Non-pigmented ciliary epithelial cell (primary cell): ENCODE results near the gene FRMPD4.
"Not testable (repeated sequence)": the region's sequence is repeated elsewhere in the genome, so short reads cannot be mapped to it uniquely, and the experiment has no call there.

Source experiments
- DNase-seq: peaks from one replicate; pipeline ENCODE4 v3.0.0-alpha.2; 2010; ENCODE audit warnings: low read depth

Gene FRMPD4

DNA sequence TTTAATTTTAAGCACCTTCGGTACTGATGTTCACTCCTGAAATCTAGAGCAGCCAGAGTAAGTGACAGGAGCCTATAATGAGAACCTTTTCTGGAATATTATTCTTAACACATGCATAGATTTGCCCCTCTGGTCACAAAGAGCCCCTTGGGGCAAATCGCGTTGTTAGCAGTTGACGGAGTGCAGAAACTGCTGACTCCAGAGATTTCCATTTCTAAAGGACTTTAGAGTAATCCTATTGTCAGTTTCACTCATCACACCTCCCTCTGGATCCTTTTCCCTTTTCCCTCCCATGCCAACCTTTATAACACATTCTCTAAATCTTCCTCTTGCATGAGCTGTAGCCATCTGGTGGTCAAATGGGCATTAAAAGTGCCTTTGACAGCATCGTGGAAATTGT lies 388.0 kb downstream of the FRMPD4 start:
- DNase-seq, result no peak

DNA sequence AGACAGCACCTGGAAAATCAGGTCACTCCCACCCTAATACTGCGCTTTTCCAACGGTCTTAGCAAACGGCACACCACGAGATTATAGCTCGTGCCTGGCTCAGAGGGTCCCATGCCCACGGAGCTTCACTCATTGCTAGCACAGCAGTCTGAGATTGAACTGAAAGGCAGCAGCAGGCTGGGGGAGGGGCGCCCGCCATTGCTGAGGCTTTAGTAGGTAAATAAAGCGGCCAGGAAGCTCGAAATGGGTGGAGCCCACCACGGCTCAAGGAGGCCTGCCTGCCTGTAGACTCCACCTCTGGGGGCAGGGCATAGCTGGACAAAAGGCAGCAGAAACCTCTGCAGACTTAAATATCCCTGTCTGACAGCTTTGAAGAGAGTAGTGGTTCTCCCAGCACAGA lies 399.8 kb downstream of the FRMPD4 start:
- not testable (repeated sequence) for DNase-seq

DNA sequence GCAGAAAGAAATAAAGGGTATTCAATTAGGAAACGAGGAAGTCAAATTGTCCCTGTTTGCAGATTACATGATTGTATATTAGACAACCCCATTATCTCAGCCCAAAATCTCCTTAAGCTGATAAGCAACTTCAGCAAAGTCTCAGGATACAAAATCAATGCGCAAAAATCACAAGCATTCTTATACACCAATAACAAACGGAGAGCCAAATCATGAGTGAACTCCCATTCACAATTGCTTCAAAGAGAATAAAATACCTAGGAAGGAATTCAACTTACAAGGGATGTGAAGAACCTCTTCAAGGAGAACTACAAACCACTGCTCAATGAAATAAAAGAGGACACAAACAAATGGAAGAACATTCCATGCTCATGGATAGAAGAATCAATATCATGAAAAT lies 404.0 kb downstream of the FRMPD4 start:
- DNase-seq, result not testable (repeated sequence)

DNA sequence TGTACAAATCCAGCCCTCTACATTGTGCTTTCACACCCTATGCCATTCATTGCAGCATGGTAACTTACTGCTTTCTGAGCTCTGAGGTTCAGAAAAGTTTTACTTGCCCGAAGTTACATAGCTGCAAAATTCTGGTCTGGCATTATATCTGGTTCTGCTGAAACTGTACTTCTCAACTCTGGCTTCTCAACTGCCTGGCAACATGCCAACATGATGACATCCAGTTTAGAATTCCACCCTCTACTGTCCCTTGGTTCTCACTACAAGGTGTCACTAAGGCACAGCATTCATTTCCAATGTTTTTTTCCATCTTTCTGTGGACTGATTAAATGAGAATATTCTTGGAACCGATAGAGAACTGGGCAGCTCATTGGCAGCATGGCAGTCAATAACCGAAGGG lies 410.1 kb downstream of the FRMPD4 start:
- DNase-seq, result no peak

DNA sequence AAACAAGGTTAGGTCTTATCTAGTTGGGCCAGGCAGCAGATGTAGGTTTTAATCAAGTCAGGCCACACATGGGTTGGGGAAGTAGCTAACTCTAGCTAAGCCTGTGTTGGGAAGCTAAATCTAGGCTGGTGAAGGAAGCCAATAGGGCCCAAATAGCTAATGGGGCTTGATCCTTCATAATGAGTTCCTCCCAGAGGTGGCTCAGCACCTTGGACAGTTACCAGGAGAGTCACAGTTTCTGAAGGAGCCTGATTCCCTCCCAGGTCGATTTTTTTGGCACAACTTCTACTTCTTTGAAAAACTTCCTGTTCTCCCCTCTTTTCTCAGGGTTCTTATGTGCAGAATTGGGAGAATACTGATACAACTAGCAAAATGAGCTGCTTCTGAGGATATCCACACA lies 410.5 kb downstream of the FRMPD4 start:
- no peak for DNase-seq

DNA sequence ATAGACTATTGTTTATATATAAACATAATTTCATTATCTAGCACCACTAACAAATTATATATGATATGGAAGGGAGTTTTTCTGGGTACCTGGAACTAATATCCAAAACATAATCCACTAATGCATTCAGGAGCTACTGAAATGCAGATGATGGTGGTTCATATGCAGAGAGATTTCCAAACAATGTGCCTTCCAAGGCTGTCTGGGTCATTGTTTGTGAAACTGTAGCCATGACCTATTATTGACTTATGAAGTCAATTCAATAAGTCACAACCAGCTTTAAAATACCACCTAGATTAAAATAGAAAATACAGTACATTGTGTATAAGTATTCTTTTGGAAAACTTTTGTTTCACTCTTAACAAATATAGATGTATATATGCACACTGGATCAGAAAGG lies 415.9 kb downstream of the FRMPD4 start:
- no peak for DNase-seq

DNA sequence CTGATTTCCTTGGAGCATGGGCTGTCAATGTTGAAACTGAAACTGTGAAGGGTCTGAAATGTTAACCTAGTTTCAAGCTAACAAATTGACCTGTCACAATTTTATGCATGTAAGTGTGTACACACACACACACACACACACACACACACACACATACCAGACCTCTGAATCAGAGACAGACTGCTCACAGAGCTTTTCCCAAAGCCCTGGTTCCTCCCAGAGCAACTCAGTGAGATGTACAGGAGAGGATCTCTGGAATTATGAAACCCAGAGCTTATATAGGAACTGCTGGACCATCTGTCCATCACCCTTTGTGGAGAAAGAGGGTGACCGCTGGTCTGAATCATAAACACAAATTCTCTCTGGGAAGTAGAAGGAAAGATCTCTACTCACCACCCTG lies 424.8 kb downstream of the FRMPD4 start:
- DNase-seq, result no peak

DNA sequence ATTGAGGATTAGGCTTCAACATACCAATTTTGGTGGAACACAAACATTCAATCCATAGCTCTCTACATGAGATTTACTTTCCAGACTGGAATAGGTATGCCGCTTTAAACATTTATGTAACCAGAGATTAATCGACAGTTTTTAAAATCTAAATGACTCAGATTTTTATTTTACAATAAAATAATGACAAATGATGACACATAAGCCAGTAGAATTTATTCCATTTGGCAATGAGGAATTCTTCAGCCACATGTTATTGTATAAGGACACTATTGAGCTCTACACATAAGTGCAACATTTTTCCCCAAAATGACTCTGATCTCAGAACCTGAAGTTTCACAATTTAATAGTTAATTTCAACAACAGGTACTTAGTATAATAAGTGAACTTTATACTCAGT lies 425.9 kb downstream of the FRMPD4 start:
- no peak for DNase-seq

DNA sequence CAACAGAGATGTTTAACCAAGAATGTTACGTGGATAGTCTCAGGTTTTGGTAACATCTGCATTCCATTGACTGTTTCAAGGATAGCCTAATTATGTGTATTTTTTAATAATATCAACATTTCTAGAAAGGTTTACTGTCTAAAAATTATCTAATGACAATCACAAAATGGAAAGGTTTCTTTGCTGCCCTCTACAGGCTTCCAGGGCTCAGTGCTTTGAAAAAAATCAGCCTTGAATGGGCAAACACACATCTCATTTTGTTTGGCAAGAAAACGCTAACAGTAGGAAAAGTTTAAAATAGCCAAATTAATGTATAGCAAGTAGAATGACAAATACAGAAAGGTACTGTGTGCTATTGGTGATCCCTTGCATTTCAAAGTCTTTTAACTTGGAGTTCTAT lies 429.6 kb downstream of the FRMPD4 start:
- no peak for DNase-seq

DNA sequence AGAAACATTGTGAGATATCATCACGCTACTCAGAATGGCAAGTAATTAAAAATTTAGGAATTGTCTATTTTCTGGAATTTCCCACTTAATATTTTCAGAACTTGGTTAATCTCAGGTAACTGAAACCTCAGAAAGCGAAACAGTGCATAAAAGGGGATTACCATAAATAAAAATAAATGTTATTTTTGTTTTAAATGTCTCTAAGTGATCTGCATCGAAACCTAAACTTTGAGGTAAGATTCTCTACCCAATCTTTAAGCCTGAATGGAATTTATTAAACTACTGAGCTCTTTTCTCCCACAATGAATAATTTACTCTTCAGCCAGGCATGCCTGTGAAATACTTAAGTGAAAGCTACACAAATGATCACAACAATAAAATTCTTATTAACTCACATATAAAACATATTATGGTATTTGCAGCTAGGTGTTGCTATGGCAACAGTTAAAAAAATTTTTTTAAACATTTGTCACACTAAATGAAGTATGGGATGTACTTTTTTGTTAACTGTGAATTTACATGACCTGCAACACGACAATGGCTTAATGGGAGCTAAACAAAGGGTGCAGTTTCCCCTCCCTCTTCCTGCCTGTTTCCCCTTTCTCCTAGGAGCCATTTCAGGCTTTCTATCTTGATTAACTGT lies 432.7 kb downstream of the FRMPD4 start:
- DNase-seq, result no peak

DNA sequence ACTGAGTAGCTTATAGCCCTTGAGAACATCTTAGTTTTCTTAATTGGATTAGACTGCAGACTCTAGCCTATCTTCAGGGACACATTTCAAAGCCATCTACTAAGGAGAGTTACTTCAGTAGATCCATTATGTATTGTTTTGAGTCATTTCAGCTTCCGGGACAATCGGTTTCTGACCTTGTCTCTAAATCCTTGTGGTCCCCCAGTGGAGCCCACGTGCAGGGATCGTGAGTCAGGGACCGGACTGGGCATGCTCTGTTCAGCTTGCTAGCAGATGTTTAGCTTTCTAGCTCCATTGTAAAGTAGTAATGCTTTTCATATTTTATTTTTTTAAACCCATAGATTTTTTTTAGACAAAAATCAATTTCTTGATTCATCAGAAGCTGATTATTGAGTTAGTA lies 441.0 kb downstream of the FRMPD4 start:
- DNase-seq, result no peak

DNA sequence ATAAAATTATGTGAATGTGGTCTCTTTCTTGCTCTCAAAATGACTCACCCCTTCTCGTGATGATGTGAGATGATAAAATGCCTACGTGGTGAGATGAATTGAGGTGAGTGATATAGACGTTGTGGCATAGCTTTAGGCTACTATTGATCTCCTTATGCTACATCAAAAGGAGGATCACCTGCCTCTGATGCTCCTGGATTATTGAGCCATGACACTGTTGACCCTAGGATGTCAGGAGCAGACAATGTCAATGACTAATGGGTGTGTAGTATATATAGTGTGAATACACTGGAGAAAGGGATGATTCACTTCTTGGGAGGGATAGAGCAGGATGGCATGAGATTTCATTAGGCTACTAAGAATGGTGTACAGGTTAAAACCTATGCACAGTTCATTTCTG lies 442.3 kb downstream of the FRMPD4 start:
- no peak for DNase-seq

DNA sequence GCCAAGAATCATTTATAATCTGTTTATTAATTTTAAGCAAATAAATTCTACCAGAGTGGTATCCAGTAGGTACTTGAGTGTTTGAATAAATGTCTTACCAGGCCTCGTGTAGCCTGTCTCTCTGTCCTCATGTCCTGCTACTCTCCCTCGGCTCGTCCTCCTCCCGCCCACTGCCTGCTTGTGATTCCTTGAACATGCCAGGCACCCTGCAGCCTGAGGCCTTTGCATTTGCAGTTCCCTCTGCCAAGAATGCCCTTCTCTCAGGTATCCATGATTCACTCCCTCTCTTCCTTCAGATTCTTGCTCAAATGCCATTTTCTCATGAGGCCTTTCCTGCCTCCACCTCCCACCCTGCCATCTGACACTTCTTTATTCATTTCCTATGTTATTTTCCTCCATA lies 443.3 kb downstream of the FRMPD4 start:
- DNase-seq, result no peak

DNA sequence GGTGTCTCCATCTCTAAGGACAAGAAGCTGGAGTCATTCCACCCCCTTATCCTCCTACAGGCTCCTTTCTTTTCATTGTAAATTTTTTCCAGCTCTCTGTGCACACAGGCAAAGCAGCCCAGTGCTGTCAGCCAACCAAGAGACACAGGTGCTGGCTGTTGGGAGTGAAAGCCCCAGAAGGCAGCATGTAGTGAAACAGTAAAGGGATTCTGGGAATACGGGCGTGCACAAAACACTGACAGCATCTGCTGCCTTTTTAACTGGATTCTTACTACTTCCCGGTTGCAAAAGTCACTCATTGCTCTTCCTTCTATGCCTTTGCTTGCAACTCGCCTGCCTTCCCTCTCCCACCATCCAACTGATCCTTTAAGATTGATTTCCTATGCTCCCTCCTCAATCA lies 444.4 kb downstream of the FRMPD4 start:
- DNase-seq, result no peak

DNA sequence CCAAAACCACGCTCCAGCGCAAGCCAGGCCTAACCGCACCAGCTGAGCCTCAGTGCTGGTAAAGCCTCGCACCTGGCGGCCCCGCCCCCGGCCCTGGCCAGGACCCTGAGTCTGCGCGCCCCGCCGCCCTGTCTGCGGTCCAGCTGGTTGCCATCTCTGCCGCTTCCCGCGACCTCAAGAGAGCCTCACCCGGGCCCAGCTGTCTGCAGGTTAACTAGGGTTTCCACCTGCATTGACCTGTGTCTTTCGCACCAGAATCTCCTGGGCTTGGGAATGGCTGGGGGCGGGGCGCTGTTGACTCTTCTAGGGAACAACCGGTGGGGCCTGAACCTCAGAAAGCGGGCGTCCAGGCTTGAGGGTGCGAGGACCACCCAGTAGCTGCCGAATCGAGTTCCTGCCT lies 445.3 kb downstream of the FRMPD4 start:
- DNase-seq, result no peak

DNA sequence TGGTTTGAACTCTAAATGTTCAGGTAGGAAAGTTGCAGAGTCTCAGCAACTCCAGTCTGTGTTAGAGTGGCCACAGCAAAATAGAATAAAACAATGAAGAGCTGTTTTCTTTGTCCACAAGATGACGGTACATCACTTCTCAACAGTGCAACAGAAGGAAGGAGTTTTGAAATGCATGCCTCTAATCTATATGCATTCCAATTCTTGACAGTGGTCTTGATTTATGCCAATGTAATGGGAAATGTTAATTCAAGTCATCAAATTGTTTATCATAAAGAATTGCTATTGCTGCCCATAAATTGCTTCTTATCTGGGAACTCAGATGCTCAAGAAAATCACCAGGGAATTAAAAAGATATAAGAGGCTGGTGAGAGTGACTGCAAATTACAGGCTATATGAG lies 457.4 kb downstream of the FRMPD4 start:
- DNase-seq, result no peak

DNA sequence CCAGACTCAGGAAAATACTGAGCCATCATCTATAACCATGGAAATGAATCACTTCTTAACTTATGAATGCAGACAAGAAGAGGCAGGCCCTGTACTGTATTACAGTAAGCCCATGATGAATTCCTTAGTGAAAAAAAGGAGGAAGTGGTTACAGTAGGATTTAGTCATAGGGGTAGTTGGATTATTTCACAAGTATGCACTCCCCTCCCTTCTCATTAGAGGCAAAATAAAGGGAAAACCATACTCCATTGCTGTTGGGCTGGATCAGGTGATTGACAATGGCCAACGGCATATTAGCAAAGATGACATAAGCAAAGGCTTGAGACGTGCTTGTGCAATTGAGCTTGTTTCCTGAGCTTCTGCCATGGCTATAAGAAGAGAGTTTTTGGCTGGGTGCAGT lies 471.8 kb downstream of the FRMPD4 start:
- peak; percentile 35 for DNase-seq

DNA sequence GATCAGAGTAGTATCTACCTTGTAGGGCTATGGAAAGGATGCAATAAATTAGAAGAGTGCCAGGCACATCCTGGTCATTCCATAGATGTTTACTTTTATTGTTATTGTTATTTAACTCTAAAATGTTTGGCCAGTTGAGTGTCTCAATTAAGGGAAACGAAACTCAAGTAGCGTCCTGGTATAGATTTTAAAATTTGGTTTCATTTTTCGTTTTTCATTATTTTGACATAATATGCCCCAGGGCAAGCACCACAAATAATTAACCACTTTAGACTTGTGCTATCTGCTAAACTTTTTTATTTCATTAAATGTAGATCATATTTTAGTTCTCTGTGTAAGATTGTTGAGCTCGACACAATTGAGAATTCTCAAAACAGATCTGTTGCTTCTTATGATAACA lies 473.2 kb downstream of the FRMPD4 start:
- no peak for DNase-seq

DNA sequence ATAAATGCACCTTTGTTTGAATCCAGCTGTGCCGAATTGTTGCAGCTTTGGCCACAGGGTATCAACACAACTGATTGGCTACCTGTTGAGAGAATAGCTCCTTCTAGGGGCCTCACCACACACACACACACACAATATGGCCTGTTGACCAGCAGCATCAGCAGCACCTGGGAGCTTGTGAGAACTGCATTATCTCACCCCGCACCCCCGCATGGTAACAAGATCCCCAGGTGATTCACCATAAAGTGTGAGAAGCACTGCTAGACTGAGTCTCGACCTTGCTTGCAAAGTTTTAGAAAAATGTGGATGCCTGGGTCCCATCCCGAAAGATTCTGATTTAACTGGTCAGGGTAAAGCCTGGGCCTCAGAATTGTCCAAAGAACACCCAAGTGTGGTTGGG lies 476.0 kb downstream of the FRMPD4 start:
- DNase-seq, result no peak

DNA sequence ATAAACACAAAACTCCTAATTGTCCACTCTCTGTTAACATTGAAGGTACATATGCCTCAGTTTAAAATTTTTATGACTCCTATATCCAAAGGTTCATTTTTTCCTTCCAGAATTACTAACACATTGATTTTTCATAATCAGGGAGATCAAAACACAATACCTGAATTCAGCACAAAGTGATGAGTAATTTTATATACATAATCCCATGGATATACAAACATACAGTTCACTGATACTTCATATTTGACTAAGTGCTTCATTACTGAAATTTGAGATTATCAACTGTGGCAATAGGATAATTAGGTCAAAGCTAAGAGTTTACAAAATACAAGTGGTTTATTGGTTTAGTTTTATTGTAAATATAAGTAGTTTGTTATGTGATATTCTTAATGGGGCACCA lies 476.8 kb downstream of the FRMPD4 start:
- DNase-seq, result no peak

DNA sequence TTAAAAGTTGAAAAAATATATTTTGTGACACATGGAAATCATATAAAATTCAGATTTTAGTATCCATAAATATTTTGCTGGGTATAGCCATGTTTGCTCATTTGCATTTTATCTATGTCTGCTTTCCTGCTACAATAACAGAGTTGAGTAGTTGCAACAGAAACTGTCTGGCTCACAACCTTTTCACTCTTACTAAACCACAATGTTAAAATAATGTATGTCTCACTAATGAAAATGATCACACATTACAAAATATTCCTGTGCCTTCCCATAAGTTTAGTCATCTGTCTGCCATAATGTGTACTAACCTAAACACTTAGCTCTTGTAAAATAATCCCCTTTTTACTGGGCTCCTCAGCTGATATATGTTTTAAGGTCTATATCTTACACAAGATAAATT lies 479.0 kb downstream of the FRMPD4 start:
- DNase-seq, result no peak

DNA sequence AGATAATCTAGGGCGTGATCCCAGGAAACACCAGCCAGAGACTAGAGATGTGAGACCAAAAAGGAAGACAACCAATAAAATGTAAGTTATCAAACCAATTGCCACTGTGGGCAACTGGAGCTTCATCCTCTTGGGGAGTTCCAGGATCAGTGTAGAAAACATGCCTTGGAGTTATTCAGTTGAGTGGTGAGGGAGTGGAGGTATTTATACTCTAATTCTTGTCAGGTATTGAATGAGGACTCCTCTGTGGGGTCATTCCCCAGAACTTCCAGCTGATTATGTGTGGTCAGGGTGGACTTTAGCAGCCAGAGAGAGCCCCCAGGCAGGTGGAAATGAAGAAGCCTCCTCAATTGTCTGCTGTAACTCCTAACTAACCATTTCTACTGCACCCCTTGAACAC lies 509.0 kb downstream of the FRMPD4 start:
- DNase-seq, result no peak

DNA sequence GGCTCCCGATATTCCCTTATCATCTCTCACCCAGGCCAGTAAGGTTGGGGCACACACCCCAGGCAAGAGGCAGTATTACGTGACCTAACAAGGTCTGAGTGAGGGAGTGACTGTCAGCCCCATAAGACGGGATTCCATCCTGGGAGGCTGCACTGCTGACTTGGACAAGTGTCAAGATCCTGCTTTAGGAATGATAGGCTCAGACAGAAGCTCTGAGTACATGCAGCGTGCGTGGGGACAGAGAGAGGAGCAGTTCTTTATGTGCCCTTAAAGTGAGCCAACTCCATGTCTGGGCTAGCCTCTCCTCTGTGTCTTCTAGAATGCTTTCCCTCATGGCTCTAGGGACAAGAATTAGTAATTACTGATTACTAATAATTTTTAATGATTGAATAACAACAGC lies 510.7 kb downstream of the FRMPD4 start:
- no peak for DNase-seq

DNA sequence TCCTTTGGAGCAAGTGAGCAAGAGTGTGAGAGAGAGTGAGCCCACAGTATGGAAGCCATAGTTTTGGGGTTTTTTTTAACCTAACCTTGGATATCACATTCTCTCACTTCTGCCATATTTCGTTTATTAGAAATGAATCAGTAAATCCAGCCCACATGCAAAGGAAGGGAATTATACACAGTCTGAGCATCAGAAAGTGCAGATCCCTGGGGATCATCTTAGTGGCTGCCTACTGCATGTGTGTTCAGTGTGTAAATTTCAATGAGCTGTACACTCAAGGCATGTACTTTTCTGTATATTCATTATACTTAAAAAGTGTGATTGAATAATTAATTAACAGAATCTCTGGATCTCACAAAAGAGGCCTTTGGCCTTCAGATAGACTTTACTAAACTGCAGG lies 519.2 kb downstream of the FRMPD4 start:
- DNase-seq, result no peak

DNA sequence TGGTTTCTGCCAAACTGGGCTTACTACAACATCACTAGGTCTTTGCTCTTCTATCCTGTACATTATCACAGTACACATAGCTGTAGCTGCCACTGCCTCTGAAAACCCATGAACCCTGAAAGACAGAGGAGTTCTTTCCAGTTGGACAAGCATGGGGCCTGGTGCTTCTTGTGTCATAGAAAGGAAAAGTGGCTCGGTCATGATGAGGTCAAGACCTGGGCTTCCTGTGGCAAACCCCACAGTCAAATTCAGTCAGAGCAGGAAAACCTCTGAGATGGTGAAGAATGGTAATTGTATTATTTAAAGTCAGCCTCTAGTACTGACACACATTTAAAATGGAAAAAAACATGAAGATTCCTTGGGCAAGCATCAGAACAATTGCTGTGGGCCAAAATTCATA lies 519.6 kb downstream of the FRMPD4 start:
- DNase-seq, result no peak
